GM23338 (cell line): ENCODE measurements around the gene IL22. TPM values are rescaled to one million over a fixed set of nuclear protein-coding genes. Genes with fewer than 3 reads are reported as not detected.

Experiments used
- ATAC-seq: fragments of 200-7000 bp; cut with Tn5 transposase; 3 replicates; pipeline ENCODE4 v1.9.1; 2020
- DNase-seq: peaks from one replicate; pipeline ENCODE4 v3.0.0-alpha.2; 2015; ENCODE audit warnings: low spot score
- H2AFZ ChIP-seq: fragments of 200-600 bp; sonication (generic); 2 replicates; pipeline ENCODE4 v1.8.0; 2016; ENCODE audit warnings: antibody characterized with exemption, mild to moderate bottlenecking, moderate library complexity
- H3F3A ChIP-seq: fragments of 200-600 bp; sonication (generic); replicated peaks from 2 replicates; pipeline ENCODE4 v1.8.0; 2017; ENCODE audit warnings: antibody characterized with exemption, mixed run types, low read depth
- H3K27ac ChIP-seq: fragments of 200-600 bp; sonication (generic); 2 replicates; pipeline ENCODE4 v1.6.1; 2016; ENCODE audit warnings: low read depth
- H3K27me3 ChIP-seq: fragments of 200-600 bp; sonication (generic); 2 replicates; pipeline ENCODE4 v1.8.0; 2016; ENCODE audit warnings: mild to moderate bottlenecking, mixed run types, moderate library complexity; ENCODE audit not compliant: insufficient read depth
- H3K36me3 ChIP-seq: fragments of 200-600 bp; sonication (generic); 2 replicates; pipeline ENCODE4 v1.8.0; 2016; ENCODE audit warnings: mild to moderate bottlenecking; ENCODE audit not compliant: insufficient read depth
- H3K4me1 ChIP-seq: fragments of 200-600 bp; sonication (generic); 2 replicates; pipeline ENCODE4 v1.8.0; 2016; ENCODE audit warnings: mild to moderate bottlenecking, moderate library complexity; ENCODE audit not compliant: insufficient read depth
- H3K4me2 ChIP-seq: fragments of 200-600 bp; sonication (generic); 2 replicates; pipeline ENCODE4 v1.7.1; 2017; ENCODE audit warnings: mixed run types
- H3K4me3 ChIP-seq: fragments of 200-600 bp; sonication (generic); 2 replicates; pipeline ENCODE4 v1.6.1; 2016; ENCODE audit warnings: mixed run types
- H3K79me2 ChIP-seq: fragments of 200-600 bp; sonication (generic); replicated peaks from 2 replicates; pipeline ENCODE4 v1.8.0; 2017; ENCODE audit warnings: mild to moderate bottlenecking; ENCODE audit not compliant: insufficient read depth
- H3K9me2 ChIP-seq: fragments of 200-600 bp; sonication (generic); 2 replicates; pipeline ENCODE4 v1.8.0; 2017; ENCODE audit not compliant: insufficient read depth
- H4K20me1 ChIP-seq: fragments of 200-600 bp; sonication (generic); replicated peaks from 2 replicates; pipeline ENCODE4 v1.8.0; 2017; ENCODE audit warnings: mild to moderate bottlenecking; ENCODE audit not compliant: insufficient read depth
- H3K27ac Mint-ChIP-seq: 2 replicates; pipeline ENCODE4 v1.8.0; 2020; ENCODE audit warnings: inconsistent platforms, mild to moderate bottlenecking, moderate library complexity, mixed read lengths
- H3K27me3 Mint-ChIP-seq: 3 replicates; pipeline ENCODE4 v1.8.0; 2022; ENCODE audit warnings: low read depth, mild to moderate bottlenecking, moderate library complexity, mixed read lengths, inconsistent platforms; ENCODE audit not compliant: insufficient read depth, poor library complexity
- H3K36me3 Mint-ChIP-seq: 3 replicates; pipeline ENCODE4 v1.8.0; 2021; ENCODE audit warnings: low read depth, mild to moderate bottlenecking, inconsistent platforms, moderate library complexity, mixed read lengths
- H3K4me1 Mint-ChIP-seq: 3 replicates; pipeline ENCODE4 v1.8.0; 2020; ENCODE audit warnings: mild to moderate bottlenecking, inconsistent platforms, mixed read lengths
- H3K4me3 Mint-ChIP-seq: 3 replicates; pipeline ENCODE4 v1.8.0; 2021; ENCODE audit warnings: moderate library complexity, mild to moderate bottlenecking, inconsistent platforms, mixed read lengths
- H3K9me3 Mint-ChIP-seq: 3 replicates; pipeline ENCODE4 v1.8.0; 2020; ENCODE audit warnings: moderate library complexity, mild to moderate bottlenecking, inconsistent platforms, mixed read lengths
- CREB1 ChIP-seq: fragments of 250-450 bp; sonication (Bioruptor Pico); IDR thresholded peaks from 2 replicates; pipeline ENCODE4 v1.5.0; 2020; ENCODE audit warnings: low read depth, mild to moderate bottlenecking, moderate library complexity
- CTCF ChIP-seq, 2 experiments: fragments of 200-600 bp in 1 of 2; sonication (generic) in 1 of 2; conservative IDR thresholded peaks; 2 replicates each; pipeline versions ENCODE4 v1.5.1 to v1.6.1; 2016 to 2017; ENCODE audit warnings: antibody characterized with exemption in 2 of 2, low read depth in 2 of 2, mild to moderate bottlenecking in 2 of 2, moderate library complexity in 1 of 2
- ETS1 ChIP-seq: IDR thresholded peaks from 2 replicates; pipeline ENCODE4 v1.6.1; 2016; ENCODE audit warnings: antibody characterized with exemption
- EZH2 ChIP-seq: fragments of 200-600 bp; sonication (generic); IDR thresholded peaks from one replicate; pipeline ENCODE4 v1.8.0; 2017; ENCODE audit warnings: antibody characterized with exemption, mild to moderate bottlenecking, low read depth; ENCODE audit not compliant: unreplicated experiment
- EZH2phosphoT487 ChIP-seq: fragments of 200-600 bp; sonication (generic); IDR thresholded peaks from one replicate; pipeline ENCODE4 v1.8.1; 2018; ENCODE audit warnings: antibody characterized with exemption; ENCODE audit not compliant: unreplicated experiment
- JUNB ChIP-seq: IDR thresholded peaks from one replicate; pipeline ENCODE4 v1.6.1; 2016; ENCODE audit warnings: antibody characterized with exemption; ENCODE audit not compliant: unreplicated experiment
- NANOG ChIP-seq: IDR thresholded peaks from 2 replicates; pipeline ENCODE4 v1.6.1; 2016; ENCODE audit warnings: antibody characterized with exemption, borderline replicate concordance
- POLR2AphosphoS5 ChIP-seq: IDR thresholded peaks from 2 replicates; pipeline ENCODE4 v1.6.1; 2016; ENCODE audit warnings: antibody characterized with exemption, low read depth
- REST ChIP-seq: IDR thresholded peaks from one replicate; pipeline ENCODE4 v1.6.1; 2018; ENCODE audit warnings: antibody characterized with exemption; ENCODE audit not compliant: unreplicated experiment
- STAT1 ChIP-seq: IDR thresholded peaks from one replicate; pipeline ENCODE4 v1.6.1; 2016; ENCODE audit warnings: antibody characterized with exemption; ENCODE audit not compliant: unreplicated experiment
- ZNF114 ChIP-seq: fragments of 250-450 bp; sonication (Bioruptor Pico); IDR thresholded peaks from 2 replicates; pipeline ENCODE4 v1.5.0; 2020; ENCODE audit warnings: mild to moderate bottlenecking, moderate library complexity
- ZNF331 ChIP-seq: fragments of 250-450 bp; sonication (Bioruptor Pico); IDR thresholded peaks from 2 replicates; pipeline ENCODE4 v1.5.0; 2020; ENCODE audit warnings: low read depth, mild to moderate bottlenecking, moderate library complexity
- ZNF462 ChIP-seq: fragments of 250-450 bp; sonication (Bioruptor Pico); IDR thresholded peaks from 2 replicates; pipeline ENCODE4 v1.5.0; 2020; ENCODE audit warnings: mild to moderate bottlenecking, moderate library complexity
- polyA plus RNA-seq: library from polyadenylated mRNA; unstranded; fragments of >200 nt; fragmentation: Nextera tagmentation; extraction: Ambion mirVana; gene quantifications from 2 replicates; pipeline ENCODE4 v1.2.1, GENCODE V29; 2016
- total RNA-seq: library from RNA; depleted of rRNA; stranded (reverse); fragments of >200 nt; shearing (Covaris generic); gene quantifications from 2 replicates; pipeline ENCODE4 v1.2.3, GENCODE V29; 2014

IL22 gene
- total and polyA plus RNA-seq, 2 experiments from 2014 or later = not detected

GRCh38 chr12:68293347-68293746, 39.9 kb upstream of the IL22 start:
- H4K20me1 ChIP-seq = no peaks in the 10 kb centered on the region
- no peak overlapping the region for H2AFZ ChIP-seq
- Mint-ChIP-seq H3K9me3 (no peaks in the 10 kb centered on the region), H3K27ac (no peak overlapping the region), H3K27me3 (no peaks in the 10 kb centered on the region), H3K36me3 (no peaks in the 10 kb centered on the region), H3K4me3 (no peak overlapping the region), H3K4me1 (peaks cover 3% of the 10 kb centered on the region; the same call in 2 of the 3 replicates)
- DNase-seq = no peak
- H3K79me2 ChIP-seq = no peaks in the 10 kb centered on the region
- H3K27me3 ChIP-seq = no peaks in the 10 kb centered on the region
- H3K4me1 ChIP-seq = no peaks in the 10 kb centered on the region
- no peaks in the 10 kb centered on the region for H3F3A ChIP-seq
- no peaks in the 10 kb centered on the region for H3K36me3 ChIP-seq
- TF ChIP-seq POLR2AphosphoS5 (no peak), STAT1 (no peak), CREB1 (CRISPR knock-in tag) (no peak), EZH2phosphoT487 (no peak), ETS1 (no peak), ZNF331 (CRISPR knock-in tag) (no peak), NANOG (no peak), EZH2 (no peak), JUNB (no peak), ZNF462 (CRISPR knock-in tag) (no peak), CTCF (conservative IDR thresholded peaks at IDR 0.05; ENCODE audit: low read depth in 2 of 2) (no peak), ZNF114 (CRISPR knock-in tag) (no peak), REST (no peak)
- no peak for ATAC-seq
- no peak overlapping the region for H3K27ac ChIP-seq
- no peak overlapping the region for H3K4me2 ChIP-seq
- no peak overlapping the region for H3K4me3 ChIP-seq
- H3K9me2 ChIP-seq = no peaks in the 10 kb centered on the region
